Lung (tissue), 12 donors: ENCODE data around the gene GRB7. TPM values are rescaled to one million over a fixed set of nuclear protein-coding genes. Genes with fewer than 3 reads are reported as not detected.

Experiments
- ATAC-seq: fragments of 200-7000 bp; cut with Tn5 transposase; one replicate; pipeline ENCODE4 v1.9.1; 2020; ENCODE audit warnings: moderate number of reproducible peaks; ENCODE audit not compliant: insufficient read depth, low FRiP score
- DNase-seq, 3 donors: peaks; one replicate each; pipeline ENCODE4 v3.0.0-alpha.2; 2013 to 2017
- H3K27ac ChIP-seq, 2 donors: one replicate each; pipeline ENCODE4 v1.5.1; 2013; ENCODE audit warnings: mild to moderate bottlenecking in 2 of 2, moderate library complexity in 2 of 2, control low read depth in 1 of 2, inconsistent platforms in 1 of 2, low read depth in 1 of 2, low read length in 1 of 2
- H3K27me3 ChIP-seq, 3 donors: one replicate each; pipeline ENCODE4 v1.5.1; 2013; ENCODE audit warnings: low read length in 2 of 3; ENCODE audit not compliant: control insufficient read depth in 3 of 3, insufficient read depth in 3 of 3
- H3K36me3 ChIP-seq, 4 donors: one replicate each; pipeline ENCODE4 v1.5.1; 2013; ENCODE audit warnings: low read length in 4 of 4, mild to moderate bottlenecking in 1 of 4, moderate library complexity in 1 of 4; ENCODE audit not compliant: control insufficient read depth in 4 of 4, insufficient read depth in 4 of 4
- H3K4me1 ChIP-seq, 5 donors: one replicate each; pipeline ENCODE4 v1.5.1; 2013; ENCODE audit warnings: low read length in 5 of 5, mild to moderate bottlenecking in 2 of 5, moderate library complexity in 1 of 5; ENCODE audit not compliant: control insufficient read depth in 5 of 5, insufficient read depth in 5 of 5
- H3K4me3 ChIP-seq: one replicate; pipeline ENCODE4 v1.5.1; 2013; ENCODE audit warnings: mild to moderate bottlenecking, control low read depth, moderate library complexity
- H3K9ac ChIP-seq, 2 donors: one replicate each; pipeline ENCODE4 v1.5.1; 2013; ENCODE audit warnings: low read length in 2 of 2, control low read depth in 1 of 2; ENCODE audit not compliant: insufficient read depth in 1 of 2
- H3K9me3 ChIP-seq, 4 donors: one replicate each; pipeline ENCODE4 v1.5.1; 2013; ENCODE audit warnings: low read length in 3 of 4, mild to moderate bottlenecking in 1 of 4, moderate library complexity in 1 of 4; ENCODE audit not compliant: control insufficient read depth in 4 of 4, insufficient read depth in 3 of 4
- WGBS, 2 donors: extraction: QIAGEN DNeasy Blood & Tissue Kit; methylation state at CpG; one replicate each; pipeline ENCODE4 v1.1.7; 2013; 5-methylcytosine and 5-hydroxymethylcytosine counted together
- polyA plus RNA-seq, 2 donors: library from polyadenylated mRNA; stranded (reverse); fragments of 200-250 nt; gene quantifications; one replicate each; pipeline ENCODE4 v1.2.1, GENCODE V29; 2013
- total RNA-seq, 2 donors: library from RNA; depleted of rRNA in 1 of 2; stranded (reverse); fragments of >200 nt in 1 of 2; gene quantifications; one replicate each; pipeline ENCODE4 v1.2.1, GENCODE V29; 2014 to 2021
- TF ChIP-seq, protein P1 (sequence below): IDR thresholded peaks from 2 replicates; pipeline ENCODE4 v1.5.1; 2012; ENCODE audit warnings: mild to moderate bottlenecking; ENCODE audit errors: control extremely low read depth, extremely low read depth
- donor health status: control.
- donor health status: control.
- donor health status: Bipolar disorder and iron deficiency.
- donor health status: healthy.
- donor health status: DM: yes; HTN: yes; CAD: no.

GRB7 gene
- total and polyA plus RNA-seq, 4 donors: 6.6 to 25.5 (median 16.6) TPM

DNA sequence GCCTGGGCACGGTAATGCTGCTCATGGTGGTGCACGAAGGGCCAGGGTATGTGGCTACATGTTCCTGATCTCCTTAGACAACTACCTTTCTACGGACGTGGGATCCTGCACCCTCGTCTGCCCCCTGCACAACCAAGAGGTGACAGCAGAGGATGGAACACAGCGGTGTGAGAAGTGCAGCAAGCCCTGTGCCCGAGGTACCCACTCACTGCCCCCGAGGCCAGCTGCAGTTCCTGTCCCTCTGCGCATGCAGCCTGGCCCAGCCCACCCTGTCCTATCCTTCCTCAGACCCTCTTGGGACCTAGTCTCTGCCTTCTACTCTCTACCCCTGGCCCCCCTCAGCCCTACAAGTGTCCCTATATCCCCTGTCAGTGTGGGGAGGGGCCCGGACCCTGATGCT is 25.9 kb upstream of the GRB7 start:
- ATAC-seq: no peak

DNA sequence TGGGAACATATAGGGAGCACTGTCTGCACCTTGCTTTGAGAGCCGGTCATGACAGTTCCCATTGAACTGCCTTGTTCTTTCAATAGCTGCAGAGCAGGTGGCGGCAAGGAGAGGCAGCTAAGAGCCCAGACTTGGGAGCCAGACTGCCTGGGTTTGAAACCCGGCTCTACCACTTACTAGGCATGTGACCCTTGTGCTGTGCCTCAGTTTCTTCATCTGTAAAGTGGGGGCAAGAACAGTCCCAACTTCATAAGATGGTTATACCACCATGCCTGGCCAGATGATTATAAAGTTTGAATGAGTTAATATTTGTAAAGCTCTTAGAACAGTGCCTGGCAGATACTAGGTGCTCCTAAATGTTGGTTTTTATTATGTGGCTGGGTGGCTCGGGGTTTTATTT is 23.5 kb upstream of the GRB7 start:
- Histone ChIP-seq H3K9ac (no peak overlapping the region), H3K27me3 (no peaks in the 10 kb centered on the region), H3K9me3 (no peaks in the 10 kb centered on the region), H3K4me1 (no peaks in the 10 kb centered on the region), H3K36me3 (peaks cover 8 to 42% (median 36%) of the 10 kb centered on the region in 4 donors), H3K4me3 (no peak overlapping the region), H3K27ac (no peak overlapping the region)
- TF ChIP-seq, protein P1, sequence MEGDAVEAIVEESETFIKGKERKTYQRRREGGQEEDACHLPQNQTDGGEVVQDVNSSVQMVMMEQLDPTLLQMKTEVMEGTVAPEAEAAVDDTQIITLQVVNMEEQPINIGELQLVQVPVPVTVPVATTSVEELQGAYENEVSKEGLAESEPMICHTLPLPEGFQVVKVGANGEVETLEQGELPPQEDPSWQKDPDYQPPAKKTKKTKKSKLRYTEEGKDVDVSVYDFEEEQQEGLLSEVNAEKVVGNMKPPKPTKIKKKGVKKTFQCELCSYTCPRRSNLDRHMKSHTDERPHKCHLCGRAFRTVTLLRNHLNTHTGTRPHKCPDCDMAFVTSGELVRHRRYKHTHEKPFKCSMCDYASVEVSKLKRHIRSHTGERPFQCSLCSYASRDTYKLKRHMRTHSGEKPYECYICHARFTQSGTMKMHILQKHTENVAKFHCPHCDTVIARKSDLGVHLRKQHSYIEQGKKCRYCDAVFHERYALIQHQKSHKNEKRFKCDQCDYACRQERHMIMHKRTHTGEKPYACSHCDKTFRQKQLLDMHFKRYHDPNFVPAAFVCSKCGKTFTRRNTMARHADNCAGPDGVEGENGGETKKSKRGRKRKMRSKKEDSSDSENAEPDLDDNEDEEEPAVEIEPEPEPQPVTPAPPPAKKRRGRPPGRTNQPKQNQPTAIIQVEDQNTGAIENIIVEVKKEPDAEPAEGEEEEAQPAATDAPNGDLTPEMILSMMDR: no peak
- ATAC-seq: no peak
- DNase-seq: no peak
- WGBS, 2 donors: 92 to 95% methylated on average over 4 of the region's 4 CpGs

More for the DNA sequence above, 25.9 kb upstream of the GRB7 start:
- H3K4me1 ChIP-seq: peaks cover 0 to 1% (median 0%) of the 10 kb centered on the region in 5 donors
- TF ChIP-seq, protein P1: no peak
- no peak overlapping the region for H3K27ac ChIP-seq
- peaks cover 5 to 48% (median 39%) of the 10 kb centered on the region in 4 donors for H3K36me3 ChIP-seq
- H3K9ac ChIP-seq: no peak overlapping the region
- DNase-seq: no peak
- 93 to 95% methylated on average over 10 of the region's 10 CpGs for WGBS, 2 donors
- H3K9me3 ChIP-seq: no peaks in the 10 kb centered on the region
- H3K27me3 ChIP-seq: no peaks in the 10 kb centered on the region
- no peak overlapping the region for H3K4me3 ChIP-seq

DNA sequence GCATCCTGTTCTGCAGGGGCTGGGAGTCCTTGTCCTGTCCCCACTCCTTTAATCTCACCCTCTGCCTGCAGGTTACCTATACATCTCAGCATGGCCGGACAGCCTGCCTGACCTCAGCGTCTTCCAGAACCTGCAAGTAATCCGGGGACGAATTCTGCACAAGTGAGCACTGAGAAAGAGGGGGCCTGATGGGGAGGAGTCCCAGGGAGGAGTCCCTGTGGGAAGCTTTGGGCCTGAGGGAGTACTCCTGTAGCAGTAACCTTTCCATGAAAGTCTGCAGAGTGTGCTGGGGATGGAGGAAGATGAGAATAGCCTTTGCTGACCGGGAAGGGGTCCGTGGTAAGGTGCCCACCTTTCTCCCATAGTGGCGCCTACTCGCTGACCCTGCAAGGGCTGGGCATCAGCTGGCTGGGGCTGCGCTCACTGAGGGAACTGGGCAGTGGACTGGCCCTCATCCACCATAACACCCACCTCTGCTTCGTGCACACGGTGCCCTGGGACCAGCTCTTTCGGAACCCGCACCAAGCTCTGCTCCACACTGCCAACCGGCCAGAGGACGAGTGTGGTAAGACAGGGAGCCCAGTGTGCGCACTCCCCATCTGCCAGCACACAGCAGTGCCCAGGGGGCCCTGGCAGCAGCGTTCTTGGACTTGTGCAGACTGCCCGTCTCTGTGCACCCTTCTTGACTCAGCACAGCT is 22.2 kb upstream of the GRB7 start:
- no peak for ATAC-seq
- DNase-seq: no peak
- H3K36me3 ChIP-seq: peaks cover 12 to 44% (median 38%) of the 10 kb centered on the region in 4 donors
- no peaks in the 10 kb centered on the region for H3K4me1 ChIP-seq
- peak overlapping the region in 1 of 2 donors; percentile 35 for H3K27ac ChIP-seq
- no peak overlapping the region for H3K9ac ChIP-seq
- H3K27me3 ChIP-seq: no peaks in the 10 kb centered on the region
- TF ChIP-seq, protein P1: no peak
- peak overlapping the region; percentile 5 for H3K4me3 ChIP-seq
- WGBS, 2 donors: 96 to 98% methylated on average over 18 of the region's 18 CpGs
- no peaks in the 10 kb centered on the region for H3K9me3 ChIP-seq
